Mucosa of stomach (tissue), 1 donor: ENCODE data around the gene SAT1.

ENCODE experiments used
- H3K27me3 ChIP-seq: one replicate; pipeline ENCODE4 v1.7.0; 2013; ENCODE audit warnings: mild to moderate bottlenecking, low read length; ENCODE audit not compliant: control insufficient read depth, insufficient read depth
- H3K36me3 ChIP-seq: one replicate; pipeline ENCODE4 v1.7.0; 2013; ENCODE audit warnings: low read length; ENCODE audit not compliant: control insufficient read depth, insufficient read depth
- H3K4me1 ChIP-seq: one replicate; pipeline ENCODE4 v1.7.0; 2013; ENCODE audit warnings: mild to moderate bottlenecking, low read length; ENCODE audit not compliant: control insufficient read depth, insufficient read depth
- H3K4me3 ChIP-seq: one replicate; pipeline ENCODE4 v1.7.0; 2013; ENCODE audit warnings: low read length
- H3K9ac ChIP-seq: one replicate; pipeline ENCODE4 v1.7.0; 2013; ENCODE audit warnings: mild to moderate bottlenecking, low read length, moderate library complexity
- H3K9me3 ChIP-seq: one replicate; pipeline ENCODE4 v1.7.0; 2013; ENCODE audit warnings: mild to moderate bottlenecking, low read length, moderate library complexity; ENCODE audit not compliant: control insufficient read depth
- donor health status: Pancreatic carcinoma.

SAT1 gene

DNA sequence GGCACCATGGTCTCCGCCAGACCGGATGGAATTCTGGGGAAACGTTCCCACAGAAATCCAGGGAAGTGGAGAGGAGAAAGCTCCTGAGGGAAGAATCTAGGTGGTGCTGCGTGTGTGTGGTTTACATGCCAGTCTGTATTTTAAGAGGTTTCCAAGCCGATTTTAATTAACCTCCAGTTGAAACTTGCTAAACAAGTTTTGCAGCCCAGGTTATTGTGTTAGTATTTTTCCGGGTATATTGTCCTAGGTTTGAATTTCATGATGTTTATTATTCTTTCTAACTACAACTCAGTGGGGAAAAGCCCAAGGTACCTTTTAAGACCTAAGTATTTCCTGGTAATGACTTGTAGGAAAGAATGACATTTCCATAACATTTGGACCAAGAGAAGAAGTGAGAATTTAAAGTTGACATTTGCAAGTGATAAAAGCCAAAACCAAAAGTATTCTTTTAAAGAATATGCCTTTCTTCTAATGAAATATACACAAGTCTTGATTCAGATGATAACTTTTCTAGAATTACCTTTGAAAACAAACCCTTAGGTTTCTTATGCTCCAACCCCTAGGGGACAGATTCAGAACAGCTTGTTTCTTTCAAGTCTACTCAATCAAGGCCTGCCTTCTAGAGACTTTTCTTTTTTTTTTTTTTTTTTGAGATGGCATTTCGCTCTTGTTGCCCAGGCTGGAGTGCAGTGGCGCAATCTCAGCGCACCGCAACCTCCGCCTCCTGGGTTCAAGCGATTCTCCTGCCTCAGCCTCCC lies 14.6 kb downstream of the SAT1 start:
- H3K4me3 ChIP-seq: no peak overlapping the region
- H3K4me1 ChIP-seq: peaks cover 5% of the 10 kb centered on the region
- peak overlapping the region; percentile 28 for H3K9ac ChIP-seq
- no peaks in the 10 kb centered on the region for H3K9me3 ChIP-seq
- H3K27me3 ChIP-seq: no peaks in the 10 kb centered on the region
- no peaks in the 10 kb centered on the region for H3K36me3 ChIP-seq

DNA sequence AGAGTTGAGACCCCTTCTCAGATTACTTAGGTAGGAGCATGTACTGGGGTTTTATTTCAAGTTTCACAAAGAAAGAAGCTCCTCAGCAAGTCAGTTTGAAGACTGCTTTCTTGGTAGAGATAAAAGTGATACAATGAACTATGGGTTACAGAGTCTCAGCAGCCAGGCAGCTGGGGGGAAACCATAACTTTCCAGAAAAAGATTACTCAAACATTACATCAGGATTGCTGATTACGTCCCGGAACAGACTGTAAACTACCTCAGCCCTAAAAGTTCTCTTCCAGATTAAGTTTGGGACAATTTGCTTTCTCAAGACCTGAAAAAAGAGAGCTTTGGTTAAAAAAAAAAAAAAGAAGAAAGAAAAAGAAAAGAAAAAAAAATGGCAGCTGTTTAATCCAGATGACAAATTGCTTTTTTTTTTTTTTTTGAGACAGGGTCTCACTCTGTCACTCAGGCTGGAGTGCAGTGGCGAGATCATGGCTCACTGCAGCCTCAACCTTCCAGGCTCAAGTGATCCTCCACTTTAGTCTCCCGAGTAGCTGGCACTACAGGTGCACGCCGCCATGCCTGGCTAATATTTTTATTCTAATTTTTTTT lies 16.6 kb downstream of the SAT1 start:
- Histone ChIP-seq H3K4me1 (peaks cover 17% of the 10 kb centered on the region), H3K9ac (no peak overlapping the region), H3K27me3 (no peaks in the 10 kb centered on the region), H3K36me3 (no peaks in the 10 kb centered on the region), H3K9me3 (no peaks in the 10 kb centered on the region), H3K4me3 (no peak overlapping the region)

DNA sequence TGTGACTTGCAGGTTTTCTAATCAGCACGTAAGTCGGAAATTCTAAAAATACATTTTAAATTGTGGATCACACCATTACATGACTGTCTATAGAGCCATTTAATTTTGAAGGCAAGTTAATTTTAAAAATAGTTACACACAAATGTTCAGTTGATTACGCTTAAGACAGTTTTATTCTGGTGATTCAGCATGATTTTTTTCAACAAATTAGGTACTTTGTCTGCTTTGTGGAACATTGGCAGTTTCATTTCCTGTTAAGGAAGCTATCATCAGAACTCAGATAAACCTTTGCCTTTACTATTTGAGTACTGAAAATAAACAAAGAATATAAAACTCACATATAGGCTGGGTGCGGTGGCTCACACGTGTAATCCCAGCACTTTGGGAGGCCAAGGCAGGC lies 19.5 kb downstream of the SAT1 start:
- Histone ChIP-seq H3K4me1 (peaks cover 19% of the 10 kb centered on the region), H3K4me3 (no peak overlapping the region), H3K27me3 (no peaks in the 10 kb centered on the region), H3K9me3 (no peaks in the 10 kb centered on the region), H3K36me3 (no peaks in the 10 kb centered on the region), H3K9ac (no peak overlapping the region)

DNA sequence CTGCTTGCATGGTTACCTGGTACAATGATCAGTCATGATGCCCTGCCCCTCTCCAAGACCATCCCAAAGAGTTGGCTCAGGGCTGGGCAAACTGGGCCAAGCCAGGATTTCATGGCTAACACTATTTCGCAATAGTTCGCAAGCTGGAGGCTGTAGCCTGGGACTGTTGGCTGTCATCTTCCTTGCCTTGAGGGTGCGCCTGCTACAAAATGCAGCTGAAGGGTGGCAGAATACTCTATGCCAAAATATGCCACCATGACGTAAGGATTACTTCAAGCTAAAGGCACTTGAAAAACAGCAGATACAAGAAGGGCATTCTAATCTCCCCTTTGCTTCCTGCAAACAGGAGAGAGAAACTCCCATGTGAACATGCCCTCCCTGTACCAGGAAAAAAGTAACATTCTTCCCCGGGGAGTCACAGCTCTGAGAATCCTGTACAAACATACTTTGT lies 21.0 kb downstream of the SAT1 start:
- no peaks in the 10 kb centered on the region for H3K27me3 ChIP-seq
- H3K36me3 ChIP-seq: no peaks in the 10 kb centered on the region
- no peak overlapping the region for H3K4me3 ChIP-seq
- H3K9me3 ChIP-seq: no peaks in the 10 kb centered on the region
- peaks cover 20% of the 10 kb centered on the region for H3K4me1 ChIP-seq
- peak overlapping the region; percentile 51 for H3K9ac ChIP-seq

DNA sequence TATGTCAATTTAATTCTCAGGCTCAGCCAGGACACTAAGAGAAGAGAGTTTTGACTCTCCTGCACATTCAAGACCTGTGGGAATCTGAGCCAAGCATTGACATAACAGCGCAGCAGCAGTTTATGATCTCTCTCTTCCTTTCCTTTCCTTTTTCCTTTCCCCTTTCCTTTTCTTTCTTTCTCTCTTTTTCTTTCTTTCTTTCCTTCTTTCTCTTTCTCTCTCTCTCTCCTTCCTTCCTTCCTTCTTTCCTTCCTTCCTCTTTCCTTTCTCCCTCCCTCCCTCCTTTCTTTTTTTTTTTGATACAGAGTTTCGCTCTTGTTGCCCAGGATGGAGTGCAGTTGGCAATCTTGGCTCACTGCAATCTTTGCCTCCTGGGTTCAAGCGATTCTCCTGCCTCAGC lies 21.6 kb downstream of the SAT1 start:
- Histone ChIP-seq H3K9ac (peak overlapping the region; percentile 51), H3K36me3 (no peaks in the 10 kb centered on the region), H3K27me3 (no peaks in the 10 kb centered on the region), H3K9me3 (no peaks in the 10 kb centered on the region), H3K4me3 (no peak overlapping the region), H3K4me1 (peaks cover 20% of the 10 kb centered on the region)

DNA sequence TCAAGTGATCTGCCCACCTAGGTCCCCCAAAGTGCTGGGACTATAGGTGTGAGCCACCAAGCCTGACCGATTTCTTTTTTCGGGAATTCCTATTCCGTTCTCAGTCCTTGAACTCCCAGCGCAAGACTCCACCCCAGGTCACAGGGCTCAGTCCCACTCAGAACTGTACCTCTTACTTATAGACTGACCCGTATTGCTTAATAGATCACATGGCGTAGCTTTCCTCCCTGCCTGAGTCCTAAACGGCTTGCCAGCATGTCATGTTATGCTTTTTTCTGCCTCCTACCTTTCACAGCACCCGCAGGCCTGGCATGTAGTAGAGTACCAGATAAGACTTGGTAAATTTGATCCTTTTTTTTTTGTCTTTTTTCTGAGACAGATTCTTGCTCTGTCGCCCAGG lies 22.4 kb downstream of the SAT1 start:
- H3K4me1 ChIP-seq: peaks cover 20% of the 10 kb centered on the region
- no peaks in the 10 kb centered on the region for H3K36me3 ChIP-seq
- H3K27me3 ChIP-seq: no peaks in the 10 kb centered on the region
- no peaks in the 10 kb centered on the region for H3K9me3 ChIP-seq
- no peak overlapping the region for H3K4me3 ChIP-seq
- H3K9ac ChIP-seq: no peak overlapping the region

DNA sequence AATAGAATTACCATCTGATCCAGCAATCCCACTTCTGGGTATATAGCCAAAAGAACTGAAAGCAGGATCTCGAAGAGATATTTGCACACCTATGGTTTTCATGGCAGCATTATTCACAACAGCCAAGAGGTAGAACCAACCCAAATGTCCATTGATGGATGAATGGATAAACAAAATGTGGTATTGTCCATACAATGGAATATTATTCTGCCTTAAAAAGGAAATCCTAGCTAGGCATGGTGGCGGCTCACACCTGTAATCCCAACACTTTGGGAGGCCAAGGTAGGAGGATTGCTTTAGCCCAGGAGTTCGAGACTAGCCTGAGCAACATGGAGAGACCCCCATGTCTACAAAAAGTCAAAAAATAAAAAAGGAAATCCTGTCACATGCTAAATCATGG lies 27.3 kb downstream of the SAT1 start:
- H3K9ac ChIP-seq: no peak overlapping the region
- no peaks in the 10 kb centered on the region for H3K36me3 ChIP-seq
- no peaks in the 10 kb centered on the region for H3K27me3 ChIP-seq
- H3K9me3 ChIP-seq: no peaks in the 10 kb centered on the region
- no peak overlapping the region for H3K4me3 ChIP-seq
- H3K4me1 ChIP-seq: peaks cover 8% of the 10 kb centered on the region

DNA sequence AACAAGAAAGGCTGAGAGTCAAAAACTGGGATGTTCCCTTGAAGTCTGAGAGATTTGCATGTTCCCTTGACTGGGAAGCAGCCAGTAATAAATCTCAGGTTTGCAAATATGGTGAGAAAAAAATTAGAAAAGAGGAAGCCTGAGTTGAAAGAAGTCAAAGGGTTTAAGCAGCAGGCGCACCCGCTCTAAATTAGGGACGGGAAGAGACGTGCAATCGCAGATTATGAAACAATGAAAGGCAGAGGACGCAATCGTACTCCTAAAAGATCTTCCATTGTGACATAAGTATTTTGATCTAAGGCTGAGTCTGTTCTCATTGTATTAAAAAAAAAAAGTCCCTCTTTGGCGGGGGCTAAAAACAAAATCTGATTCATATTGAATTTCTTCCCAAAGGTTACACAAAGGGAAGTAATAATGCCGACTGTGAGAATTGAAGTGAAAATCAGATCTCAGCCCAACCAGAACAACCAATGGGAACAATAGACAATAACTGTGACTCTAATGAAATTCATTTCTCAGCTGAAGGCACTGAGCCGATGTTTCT lies 28.2 kb downstream of the SAT1 start:
- no peaks in the 10 kb centered on the region for H3K27me3 ChIP-seq
- peaks cover 8% of the 10 kb centered on the region for H3K4me1 ChIP-seq
- no peaks in the 10 kb centered on the region for H3K36me3 ChIP-seq
- no peaks in the 10 kb centered on the region for H3K9me3 ChIP-seq
- no peak overlapping the region for H3K4me3 ChIP-seq
- H3K9ac ChIP-seq: no peak overlapping the region

DNA sequence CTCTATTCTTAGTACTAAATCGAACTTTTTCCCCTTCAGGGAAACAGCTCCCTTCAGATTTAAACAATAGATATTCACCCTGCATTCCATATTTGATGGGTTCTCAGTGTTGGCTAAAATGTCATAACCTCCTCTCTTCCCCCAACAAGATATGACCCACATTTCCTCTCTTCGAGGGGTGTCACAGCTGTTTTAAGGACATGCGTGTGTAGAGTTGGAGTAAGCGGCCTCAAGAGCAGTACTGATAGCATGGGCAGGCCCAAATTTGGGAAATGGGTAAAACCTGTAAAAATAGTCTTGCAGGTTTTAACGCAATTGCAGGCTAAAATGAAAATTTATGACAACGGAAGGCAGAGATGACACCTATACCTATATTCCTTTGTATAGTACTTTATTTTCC lies 28.7 kb downstream of the SAT1 start:
- Histone ChIP-seq H3K9me3 (no peaks in the 10 kb centered on the region), H3K36me3 (no peaks in the 10 kb centered on the region), H3K9ac (no peak overlapping the region), H3K4me1 (peaks cover 8% of the 10 kb centered on the region), H3K27me3 (no peaks in the 10 kb centered on the region), H3K4me3 (no peak overlapping the region)

DNA sequence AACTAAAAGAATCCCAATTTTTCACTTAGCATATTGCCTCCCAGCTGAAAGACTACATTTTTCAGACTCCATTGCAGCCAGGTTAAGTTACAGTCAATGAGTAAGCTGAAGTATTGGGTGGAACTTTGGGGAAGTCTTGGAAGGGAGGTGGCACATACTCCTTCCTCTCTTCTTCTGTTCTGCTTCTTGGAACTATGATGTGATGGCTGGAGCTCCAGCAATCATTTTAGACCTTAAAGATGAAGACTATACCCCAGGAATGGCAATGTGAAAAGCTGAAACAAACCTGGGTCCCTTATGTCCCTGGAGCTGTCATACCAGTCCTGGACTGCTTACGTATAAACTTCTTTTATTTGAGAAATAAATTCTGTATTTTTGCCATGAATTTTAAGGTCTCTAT lies 30.8 kb downstream of the SAT1 start:
- Histone ChIP-seq H3K9me3 (no peaks in the 10 kb centered on the region), H3K4me3 (no peak overlapping the region), H3K9ac (no peak overlapping the region), H3K36me3 (no peaks in the 10 kb centered on the region), H3K4me1 (no peaks in the 10 kb centered on the region), H3K27me3 (no peaks in the 10 kb centered on the region)

DNA sequence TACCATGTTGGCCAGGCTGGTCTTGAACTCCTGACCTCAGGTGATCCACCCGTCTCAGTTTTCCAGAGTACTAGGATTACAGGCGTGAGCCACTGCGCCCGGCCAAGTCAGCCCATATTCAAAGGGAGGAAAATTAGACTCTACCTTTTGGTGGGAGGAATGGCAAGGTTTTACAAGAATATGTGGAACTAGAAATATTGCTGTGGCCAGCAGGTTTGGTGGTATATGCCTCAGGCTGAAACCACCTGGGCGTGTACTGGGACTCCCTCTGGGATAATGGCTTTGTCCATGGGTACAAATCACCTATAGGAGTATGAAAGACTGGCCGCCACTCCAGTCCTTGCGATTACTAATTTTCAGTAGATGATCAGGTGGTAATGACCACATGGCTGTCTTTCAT lies 32.4 kb downstream of the SAT1 start:
- H3K9me3 ChIP-seq: no peaks in the 10 kb centered on the region
- no peaks in the 10 kb centered on the region for H3K27me3 ChIP-seq
- H3K4me1 ChIP-seq: no peaks in the 10 kb centered on the region
- H3K9ac ChIP-seq: no peak overlapping the region
- H3K4me3 ChIP-seq: no peak overlapping the region
- H3K36me3 ChIP-seq: no peaks in the 10 kb centered on the region

DNA sequence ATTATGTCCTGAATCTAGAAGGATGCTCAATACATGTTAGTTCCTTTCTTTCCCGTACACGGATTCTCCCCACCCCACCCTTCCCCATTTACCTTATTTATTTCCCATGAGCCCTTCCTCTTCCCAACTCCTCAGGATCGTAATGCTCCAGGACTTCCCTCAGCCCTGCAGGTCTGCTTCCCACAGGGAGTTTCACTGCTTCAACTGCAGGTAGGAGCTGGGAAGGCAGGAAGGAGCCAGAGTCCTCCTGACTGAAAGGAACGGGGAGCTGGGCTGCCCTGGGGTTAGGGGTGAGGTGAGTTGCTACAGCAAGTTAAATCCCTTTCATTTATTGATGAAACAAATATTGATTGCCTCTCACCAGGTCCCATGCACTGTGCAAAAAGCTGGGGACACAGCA lies 33.2 kb downstream of the SAT1 start:
- Histone ChIP-seq H3K4me1 (no peaks in the 10 kb centered on the region), H3K4me3 (no peak overlapping the region), H3K27me3 (no peaks in the 10 kb centered on the region), H3K9me3 (no peaks in the 10 kb centered on the region), H3K36me3 (no peaks in the 10 kb centered on the region), H3K9ac (no peak overlapping the region)
